Breast epithelium (tissue), 4 donors: ENCODE results near the gene CTAG1B. TPM values are rescaled to one million over a fixed set of nuclear protein-coding genes. Genes with fewer than 3 reads are reported as not detected.
"Not testable (repeated sequence)": the region's sequence is repeated elsewhere in the genome, so short reads cannot be mapped to it uniquely, and the experiment has no call there.

Source experiments
- DNase-seq, 2 donors: peaks; one replicate each; pipeline ENCODE4 v3.0.0-alpha.2; 2019; ENCODE audit warnings: low spot score in 2 of 2
- H3K27ac ChIP-seq, 2 donors: fragments of 200-600 bp; sonication (generic) in 1 of 2; one replicate each; pipeline ENCODE4 v1.5.1; 2016 to 2019; ENCODE audit warnings: mild to moderate bottlenecking in 1 of 2
- H3K27me3 ChIP-seq, 2 donors: fragments of 200-600 bp; sonication (generic) in 1 of 2; one replicate each; pipeline versions ENCODE4 v1.5.1 to v1.6.0; 2017 to 2019; ENCODE audit warnings: control low read depth in 1 of 2, mild to moderate bottlenecking in 1 of 2
- H3K36me3 ChIP-seq: fragments of 200-600 bp; one replicate; pipeline ENCODE4 v1.5.1; 2019
- H3K4me1 ChIP-seq, 2 donors: fragments of 200-600 bp; sonication (generic); one replicate each; pipeline ENCODE4 v1.5.1; 2016 to 2019; ENCODE audit warnings: control low read depth in 1 of 2
- H3K4me3 ChIP-seq, 3 donors: fragments of 200-600 bp; sonication (generic); 1 replicate in 2 of 3; 2 replicates in 1 of 3; pipeline ENCODE4 v1.5.1; 2016 to 2019; ENCODE audit warnings: mild to moderate bottlenecking in 3 of 3, moderate library complexity in 2 of 3
- H3K9me3 ChIP-seq, 2 donors: fragments of 200-600 bp; sonication (generic) in 1 of 2; one replicate each; pipeline ENCODE4 v1.5.1; 2016 to 2019; ENCODE audit warnings: control low read depth in 1 of 2
- CTCF ChIP-seq, 3 donors: fragments of 450-650 bp; IDR thresholded peaks; one replicate each; pipeline ENCODE4 v1.5.1; 2016 to 2017; ENCODE audit warnings: antibody characterized with exemption in 3 of 3, mild to moderate bottlenecking in 3 of 3, moderate library complexity in 3 of 3
- POLR2A ChIP-seq: fragments of 450-650 bp; IDR thresholded peaks from one replicate; pipeline ENCODE4 v1.6.1; 2016; ENCODE audit warnings: antibody characterized with exemption, mild to moderate bottlenecking, moderate library complexity
- POLR2AphosphoS5 ChIP-seq, 3 donors: sonication (generic); formaldehyde crosslinking; IDR thresholded peaks; one replicate each; pipeline ENCODE4 v1.6.1; 2017; ENCODE audit warnings: antibody characterized with exemption in 3 of 3
- intact Hi-C: fragments of 100-400 bp; cut with DNase I; formaldehyde crosslinking; loops from one replicate; pipeline ENCODE4 v1.15.1; 2023; ENCODE audit warnings: low total_unique reads
- total RNA-seq, 3 donors: library from RNA; depleted of rRNA; stranded (reverse); fragments of >200 nt; gene quantifications; one replicate each; pipeline ENCODE4 v1.1.0, GENCODE V29; 2016

CTAG1B gene
- total RNA-seq: 1 to 10 TPM in 1 of 3 donors, not detected in 2; 2.3 TPM

- intact Hi-C loops, H3K9me3 ChIP-seq, H3K36me3 ChIP-seq, DNase-seq, H3K27ac ChIP-seq, H3K4me1 ChIP-seq, H3K4me3 ChIP-seq, H3K27me3 ChIP-seq: not testable (repeated sequence)
These were observed at the start of gene CTAG1B for GRCh38 chrX:154619182-154619581. Gene CTAG1B (minus strand): TSS chrX:154619282. CDS start chrX:154619218, 64 bp downstream.

GRCh38 chrX:154661899-154662298 is 42.8 kb upstream of the CTAG1B start:
- Histone ChIP-seq H3K36me3 (no peaks in the 10 kb centered on the region), H3K27ac (no peak overlapping the region), H3K9me3 (peaks cover 8 to 31% of the 10 kb centered on the region in 2 donors), H3K27me3 (peaks cover 0 to 5% of the 10 kb centered on the region in 2 donors), H3K4me3 (no peak overlapping the region), H3K4me1 (no peaks in the 10 kb centered on the region)
- TF ChIP-seq POLR2A (no peak), CTCF (IDR thresholded peaks at IDR 0.05) (no peak), POLR2AphosphoS5 (IDR thresholded peaks at IDR 0.05) (no peak)
- intact Hi-C loops: no loop called here
- DNase-seq: no peak

GRCh38 chrX:154661170-154661569 is 42.1 kb upstream of the CTAG1B start:
- TF ChIP-seq CTCF (IDR thresholded peaks at IDR 0.05) (no peak), POLR2AphosphoS5 (IDR thresholded peaks at IDR 0.05) (no peak), POLR2A (no peak)
- intact Hi-C loops: no loop called here

GRCh38 chrX:154660541-154660940 is 41.5 kb upstream of the CTAG1B start:
- TF ChIP-seq POLR2AphosphoS5 (IDR thresholded peaks at IDR 0.05) (no peak), CTCF (IDR thresholded peaks at IDR 0.05) (no peak), POLR2A (no peak)
- H3K36me3 ChIP-seq: no peaks in the 10 kb centered on the region
- H3K4me1 ChIP-seq: no peaks in the 10 kb centered on the region
- no peak overlapping the region for H3K4me3 ChIP-seq
- peaks cover 8 to 26% of the 10 kb centered on the region in 2 donors for H3K9me3 ChIP-seq
- H3K27me3 ChIP-seq: peaks cover 0 to 5% of the 10 kb centered on the region in 2 donors
- H3K27ac ChIP-seq: no peak overlapping the region
- intact Hi-C loops: no loop called here
- no peak for DNase-seq

More at GRCh38 chrX:154661170-154661569, 42.1 kb upstream of the CTAG1B start:
- H3K4me1 ChIP-seq: no peaks in the 10 kb centered on the region
- DNase-seq: no peak
- H3K9me3 ChIP-seq: peaks cover 8 to 31% of the 10 kb centered on the region in 2 donors
- no peaks in the 10 kb centered on the region for H3K36me3 ChIP-seq
- H3K27ac ChIP-seq: no peak overlapping the region
- no peak overlapping the region for H3K4me3 ChIP-seq
- H3K27me3 ChIP-seq: peaks cover 0 to 5% of the 10 kb centered on the region in 2 donors

- intact Hi-C loops: no loop called here
- H3K9me3 ChIP-seq: peaks cover 8 to 19% of the 10 kb centered on the region in 2 donors
- H3K4me3 ChIP-seq: no peak overlapping the region
- no peak for DNase-seq
- no peaks in the 10 kb centered on the region for H3K4me1 ChIP-seq
- H3K27ac ChIP-seq: no peak overlapping the region
- H3K36me3 ChIP-seq: no peaks in the 10 kb centered on the region
- no peak for TF ChIP-seq POLR2A
- TF ChIP-seq CTCF (IDR thresholded peaks at IDR 0.05): no peak
- TF ChIP-seq POLR2AphosphoS5 (IDR thresholded peaks at IDR 0.05): no peak
- peaks cover 0 to 9% of the 10 kb centered on the region in 2 donors for H3K27me3 ChIP-seq
These were observed 39.9 kb upstream of the CTAG1B start for GRCh38 chrX:154658957-154659356.

GRCh38 chrX:154658187-154658586 is 39.1 kb upstream of the CTAG1B start:
- intact Hi-C loops: no loop called here

More at GRCh38 chrX:154658187-154658586, 39.1 kb upstream of the CTAG1B start:
- Histone ChIP-seq H3K36me3 (no peaks in the 10 kb centered on the region), H3K4me3 (no peak overlapping the region), H3K9me3 (peaks cover 8 to 11% of the 10 kb centered on the region in 2 donors), H3K27me3 (peaks cover 0 to 9% of the 10 kb centered on the region in 2 donors), H3K27ac (no peak overlapping the region), H3K4me1 (no peaks in the 10 kb centered on the region)
- no peak for DNase-seq
- TF ChIP-seq POLR2A: no peak
- TF ChIP-seq CTCF (IDR thresholded peaks at IDR 0.05): no peak
- TF ChIP-seq POLR2AphosphoS5 (IDR thresholded peaks at IDR 0.05): no peak
